ENCODE measurements around the gene SPOCD1. TPM values are rescaled to one million over a fixed set of nuclear protein-coding genes. Genes with fewer than 3 reads are reported as not detected.

Gene SPOCD1
- total RNA-seq, 1 experiment from 2014 or later: 0.66 TPM

GRCh38 chr1:31760471-31761470 lies 55.1 kb downstream of the SPOCD1 start:
- H3K4me1 ChIP-seq: peaks cover 25% of the 10 kb centered on the region
- H3K9me3 ChIP-seq: no peaks in the 10 kb centered on the region
- H3K36me3 ChIP-seq (ENCODE audit: control insufficient read depth, insufficient read depth, low read length): no peaks in the 10 kb centered on the region
- TF ChIP-seq CTCF (IDR thresholded peaks at IDR 0.05; ENCODE audit: insufficient read depth in 1 of 2, low read depth in 1 of 2, low read length in 1 of 2, severe bottlenecking in 1 of 2, unreplicated experiment in 1 of 2): no peak
- H3K4me3 Mint-ChIP-seq (ENCODE audit: unreplicated experiment): peak overlapping the region; percentile 29
- H3K36me3 Mint-ChIP-seq (ENCODE audit: insufficient read depth, unreplicated experiment): no peaks in the 10 kb centered on the region
- ChIA-PET POLR2A (no interaction called here), CTCF (interaction anchor here (0.6 to 2.3 kb wide), 2 partner anchors 16 to 28 kb away, joined by 3 to 12 read pairs; no protein-coding TSS in a partner anchor)
- H3K4me3 ChIP-seq (ENCODE audit: low read depth, low read length): peak overlapping the region; percentile 35
- no TSS peak for BruUV-seq (replicated peaks)
- H3K9me3 Mint-ChIP-seq (ENCODE audit: unreplicated experiment): no peaks in the 10 kb centered on the region
- peak in 1 of 2 experiments; percentile 22 for DNase-seq
- no peak overlapping the region for H3K27ac Mint-ChIP-seq (ENCODE audit: unreplicated experiment)
- H3K4me1 Mint-ChIP-seq (ENCODE audit: low read depth, unreplicated experiment): peaks cover 8% of the 10 kb centered on the region
- H3K27me3 Mint-ChIP-seq (ENCODE audit: insufficient read depth, unreplicated experiment): peaks cover 3% of the 10 kb centered on the region
- intact Hi-C loops (cut with micrococcal nuclease; ENCODE audit: unreplicated experiment): no loop called here
- no peaks in the 10 kb centered on the region for H3K27me3 ChIP-seq (replicated peaks; ENCODE audit: control insufficient read depth, insufficient read depth, low read length)

- no peak for DNase-seq
- BruUV-seq (replicated peaks): no TSS peak
- CTCF ChIA-PET: interaction anchor here (2.3 kb wide), 1 partner anchor 30 kb away, joined by 12 read pairs; no protein-coding TSS in a partner anchor
- TF ChIP-seq CTCF (IDR thresholded peaks at IDR 0.05; ENCODE audit: insufficient read depth in 1 of 2, low read depth in 1 of 2, low read length in 1 of 2, severe bottlenecking in 1 of 2, unreplicated experiment in 1 of 2): no peak
- Mint-ChIP-seq H3K36me3 (ENCODE audit: insufficient read depth, unreplicated experiment) (no peaks in the 10 kb centered on the region), H3K4me3 (ENCODE audit: unreplicated experiment) (no peak overlapping the region), H3K4me1 (ENCODE audit: low read depth, unreplicated experiment) (peaks cover 8% of the 10 kb centered on the region), H3K27ac (ENCODE audit: unreplicated experiment) (no peak overlapping the region), H3K27me3 (ENCODE audit: insufficient read depth, unreplicated experiment) (peaks cover 3% of the 10 kb centered on the region), H3K9me3 (ENCODE audit: unreplicated experiment) (no peaks in the 10 kb centered on the region)
- H3K4me1 ChIP-seq: peaks cover 25% of the 10 kb centered on the region
- POLR2A ChIA-PET: no interaction called here
- H3K4me3 ChIP-seq (ENCODE audit: low read depth, low read length): no peak overlapping the region
- no peaks in the 10 kb centered on the region for H3K9me3 ChIP-seq
- H3K27me3 ChIP-seq (replicated peaks; ENCODE audit: control insufficient read depth, insufficient read depth, low read length): no peaks in the 10 kb centered on the region
- no peaks in the 10 kb centered on the region for H3K36me3 ChIP-seq (ENCODE audit: control insufficient read depth, insufficient read depth, low read length)
- intact Hi-C loops (cut with micrococcal nuclease; ENCODE audit: unreplicated experiment): no loop called here
Observed at GRCh38 chr1:31759298-31760023, 56.4 kb downstream of the SPOCD1 start.

GRCh38 chr1:31758823-31759222 lies 57.0 kb downstream of the SPOCD1 start:
- intact Hi-C loops (cut with micrococcal nuclease; ENCODE audit: unreplicated experiment): no loop called here
- H3K4me1 Mint-ChIP-seq (ENCODE audit: low read depth, unreplicated experiment): peaks cover 8% of the 10 kb centered on the region
- H3K4me1 ChIP-seq: peaks cover 25% of the 10 kb centered on the region
- no peaks in the 10 kb centered on the region for H3K36me3 ChIP-seq (ENCODE audit: control insufficient read depth, insufficient read depth, low read length)
- H3K36me3 Mint-ChIP-seq (ENCODE audit: insufficient read depth, unreplicated experiment): no peaks in the 10 kb centered on the region
- H3K9me3 ChIP-seq: no peaks in the 10 kb centered on the region
- no peak overlapping the region for H3K4me3 Mint-ChIP-seq (ENCODE audit: unreplicated experiment)
- H3K27ac Mint-ChIP-seq (ENCODE audit: unreplicated experiment): no peak overlapping the region
- peaks cover 3% of the 10 kb centered on the region for H3K27me3 Mint-ChIP-seq (ENCODE audit: insufficient read depth, unreplicated experiment)
- no peaks in the 10 kb centered on the region for H3K9me3 Mint-ChIP-seq (ENCODE audit: unreplicated experiment)
- ChIA-PET POLR2A (no interaction called here), CTCF (no interaction called here)
- no peak overlapping the region for H3K4me3 ChIP-seq (ENCODE audit: low read depth, low read length)
- DNase-seq: no peak
- H3K27me3 ChIP-seq (replicated peaks; ENCODE audit: control insufficient read depth, insufficient read depth, low read length): no peaks in the 10 kb centered on the region
- no TSS peak for BruUV-seq (replicated peaks)
- no peak for TF ChIP-seq CTCF (IDR thresholded peaks at IDR 0.05; ENCODE audit: insufficient read depth in 1 of 2, low read depth in 1 of 2, low read length in 1 of 2, severe bottlenecking in 1 of 2, unreplicated experiment in 1 of 2)
